Liver (tissue), 2 donors: ENCODE data around the gene IGF2BP2.

ENCODE experiments used
- CTCF ChIP-seq: fragments of 150-350 bp; IDR thresholded peaks from 2 replicates; pipeline ENCODE4 v1.5.1; 2017; ENCODE audit warnings: improper control_type of control experiment, low read depth, low read length; ENCODE audit not compliant: missing input control
- FOXA1 ChIP-seq: IDR thresholded peaks from 2 replicates; pipeline ENCODE4 v1.6.1; 2016; ENCODE audit warnings: antibody characterized with exemption
- donor health status: healthy.

DNA sequence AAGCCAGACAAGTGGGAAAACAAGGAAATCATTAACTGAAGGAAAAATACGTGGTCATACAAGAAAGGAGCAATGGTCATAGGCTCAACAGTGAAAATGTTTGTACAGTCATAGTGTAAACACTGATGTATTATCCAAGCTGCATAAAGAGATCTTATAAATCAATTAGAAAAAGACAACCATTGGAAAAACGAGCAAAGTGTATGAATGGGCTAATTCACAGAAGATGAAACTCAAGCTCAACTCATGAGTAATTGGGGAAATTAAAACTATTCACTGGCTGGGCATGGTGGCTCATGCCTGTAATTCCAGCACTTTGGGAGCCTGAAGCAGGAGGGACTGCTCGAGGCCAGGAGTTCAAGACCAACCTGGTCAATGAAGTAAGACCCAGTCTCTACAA is 6.4 kb upstream of the IGF2BP2 start:
- TF ChIP-seq FOXA1: no peak
- no peak for TF ChIP-seq CTCF
